ENCODE measurements around the gene DLAT. TPM values are rescaled to one million over a fixed set of nuclear protein-coding genes. Genes with fewer than 3 reads are reported as not detected.

The DLAT gene
- total RNA-seq, 1 experiment from 2014 or later, result 75.9 TPM

Other genes with a start within 250 kb of the DLAT start
- 27.1 TPM for gene ALG9, start 153.8 kb upstream of the DLAT start, total RNA-seq (2021; ENCODE audit: unreplicated experiment)
- 4.1 TPM for gene FDXACB1, start 146.2 kb upstream of the DLAT start, total RNA-seq (2021; ENCODE audit: unreplicated experiment)
- gene CFAP68, start 145.9 kb upstream of the DLAT start, total RNA-seq (2021; ENCODE audit: unreplicated experiment), result 16.6 TPM
- 0.59 TPM for gene CRYAB, start 113.6 kb upstream of the DLAT start, total RNA-seq (2021; ENCODE audit: unreplicated experiment)
- not detected for gene HSPB2, start 112.7 kb upstream of the DLAT start, total RNA-seq (2021; ENCODE audit: unreplicated experiment)
- gene C11orf52, start 106.5 kb upstream of the DLAT start, total RNA-seq (2021; ENCODE audit: unreplicated experiment), result not detected
- gene DIXDC1, start 88.1 kb upstream of the DLAT start, total RNA-seq (2021; ENCODE audit: unreplicated experiment), result 11.7 TPM
- gene PIH1D2, start 48.6 kb downstream of the DLAT start, total RNA-seq (2021; ENCODE audit: unreplicated experiment), result 3.0 TPM
- 19.7 TPM for gene NKAPD1, start 48.9 kb downstream of the DLAT start, total RNA-seq (2021; ENCODE audit: unreplicated experiment)
- 87.3 TPM for gene TIMM8B, start 61.3 kb downstream of the DLAT start, total RNA-seq (2021; ENCODE audit: unreplicated experiment)
- gene SDHD, start 61.5 kb downstream of the DLAT start, total RNA-seq (2021; ENCODE audit: unreplicated experiment), result 166 TPM
- 22.5 TPM for gene IL18, start 138.7 kb downstream of the DLAT start, total RNA-seq (2021; ENCODE audit: unreplicated experiment)
- 0.23 TPM for gene TEX12, start 142.0 kb downstream of the DLAT start, total RNA-seq (2021; ENCODE audit: unreplicated experiment)
- gene BCO2, start 150.1 kb downstream of the DLAT start, total RNA-seq (2021; ENCODE audit: unreplicated experiment), result 2.5 TPM
- gene PTS, start 201.0 kb downstream of the DLAT start, total RNA-seq (2021; ENCODE audit: unreplicated experiment), result 64.2 TPM
- gene PLET1, start 235.5 kb downstream of the DLAT start, total RNA-seq (2021; ENCODE audit: unreplicated experiment), result not detected